HG03378 (cell line): ENCODE data around the gene PPM1H.

ENCODE experiments used
- ATAC-seq: cut with Tn5 transposase; IDR thresholded peaks from one replicate; pipeline ENCODE4 v1.9.1; 2021; ENCODE audit warnings: mild to moderate bottlenecking, moderate library complexity; ENCODE audit not compliant: unreplicated experiment

Gene PPM1H

GRCh38 chr12:62876938-62877548 lies 57.9 kb downstream of the PPM1H start:
- no peak for ATAC-seq

- ATAC-seq, result no peak
Measured at GRCh38 chr12:62873826-62874448, 61.0 kb downstream of the PPM1H start.

- ATAC-seq, result no peak
Measured at GRCh38 chr12:62873116-62873825, 61.7 kb downstream of the PPM1H start.

GRCh38 chr12:62868820-62869219 lies 66.1 kb downstream of the PPM1H start:
- ATAC-seq, result no peak

- no peak for ATAC-seq
Measured at GRCh38 chr12:62866451-62867082, 68.4 kb downstream of the PPM1H start.

- ATAC-seq, result no peak
Measured at GRCh38 chr12:62865937-62866336, 69.0 kb downstream of the PPM1H start.

- no peak for ATAC-seq
Measured at GRCh38 chr12:62865065-62865464, 69.9 kb downstream of the PPM1H start.

- ATAC-seq, result no peak
Measured at GRCh38 chr12:62862259-62862881, 72.6 kb downstream of the PPM1H start.

- no peak for ATAC-seq
Measured at GRCh38 chr12:62861586-62861985, 73.4 kb downstream of the PPM1H start.

- no peak for ATAC-seq
Measured at GRCh38 chr12:62860501-62861411, 74.2 kb downstream of the PPM1H start.

- ATAC-seq, result no peak
Measured at GRCh38 chr12:62860020-62860419, 74.9 kb downstream of the PPM1H start.

GRCh38 chr12:62859321-62859737 lies 75.6 kb downstream of the PPM1H start:
- ATAC-seq, result no peak

GRCh38 chr12:62856454-62856853 lies 78.5 kb downstream of the PPM1H start:
- no peak for ATAC-seq

GRCh38 chr12:62854024-62854423 lies 80.9 kb downstream of the PPM1H start:
- no peak for ATAC-seq

- ATAC-seq, result no peak
Measured at GRCh38 chr12:62849398-62849797, 85.6 kb downstream of the PPM1H start.

GRCh38 chr12:62848418-62848817 lies 86.5 kb downstream of the PPM1H start:
- no peak for ATAC-seq

- ATAC-seq, result no peak
Measured at GRCh38 chr12:62847709-62848108, 87.2 kb downstream of the PPM1H start.

- no peak for ATAC-seq
Measured at GRCh38 chr12:62846491-62846890, 88.5 kb downstream of the PPM1H start.

- no peak for ATAC-seq
Measured at GRCh38 chr12:62844915-62845314, 90.0 kb downstream of the PPM1H start.

- no peak for ATAC-seq
Measured at GRCh38 chr12:62843716-62844115, 91.2 kb downstream of the PPM1H start.
